GM10847 (cell line): ENCODE results near the gene ATG5.

ENCODE experiments used
- POLR2A ChIP-seq: IDR thresholded peaks from 2 replicates; pipeline ENCODE4 v1.6.1; 2011; ENCODE audit not compliant: insufficient read length; ENCODE audit errors: extremely low read depth

The ATG5 gene

DNA sequence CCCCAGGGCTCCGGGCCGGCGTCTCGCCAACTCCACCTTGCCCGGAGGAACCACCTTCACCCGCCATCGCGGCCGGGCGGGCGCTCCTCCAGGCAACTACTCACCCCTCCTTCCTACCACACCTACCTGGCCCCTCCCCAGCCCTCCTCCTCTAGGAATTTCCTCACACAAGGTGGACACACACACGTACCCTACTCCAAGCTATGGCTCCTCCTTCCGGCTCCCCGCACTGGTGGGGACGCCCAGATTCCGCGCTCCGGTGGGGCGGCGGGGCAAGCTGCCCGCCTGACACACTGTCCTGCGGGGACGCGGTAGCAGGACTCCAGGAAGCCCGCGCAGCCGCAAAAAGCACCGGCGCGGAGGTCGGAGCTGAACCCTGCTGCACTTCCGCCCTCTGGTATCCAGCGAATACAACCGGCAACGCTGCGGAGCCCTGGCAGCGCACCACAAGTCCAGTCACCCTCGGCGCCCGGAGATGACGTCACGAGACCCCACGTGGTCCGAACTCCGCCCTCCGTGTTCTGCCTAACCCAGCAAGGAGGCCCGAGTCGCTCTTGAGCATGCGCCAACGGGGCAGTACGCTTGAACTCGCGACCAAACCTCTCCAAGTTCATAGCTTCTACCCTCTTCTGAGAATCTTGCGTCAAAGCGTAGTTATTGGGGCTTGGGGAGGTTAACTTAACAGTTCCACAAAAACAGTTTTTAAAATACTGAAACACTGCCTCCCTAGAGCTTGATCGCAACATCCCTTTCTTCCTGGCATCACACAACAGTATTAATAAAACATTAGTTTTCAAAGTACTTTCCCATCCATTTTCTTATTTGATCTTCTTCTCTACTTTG, at the start of gene ATG5:
Gene ATG5 (minus strand): TSS at position 425 of the 843 bp plus-strand sequence. CDS start 9,552 bp downstream, outside the sequence.
- TF ChIP-seq POLR2A, result peak; percentile 81

DNA sequence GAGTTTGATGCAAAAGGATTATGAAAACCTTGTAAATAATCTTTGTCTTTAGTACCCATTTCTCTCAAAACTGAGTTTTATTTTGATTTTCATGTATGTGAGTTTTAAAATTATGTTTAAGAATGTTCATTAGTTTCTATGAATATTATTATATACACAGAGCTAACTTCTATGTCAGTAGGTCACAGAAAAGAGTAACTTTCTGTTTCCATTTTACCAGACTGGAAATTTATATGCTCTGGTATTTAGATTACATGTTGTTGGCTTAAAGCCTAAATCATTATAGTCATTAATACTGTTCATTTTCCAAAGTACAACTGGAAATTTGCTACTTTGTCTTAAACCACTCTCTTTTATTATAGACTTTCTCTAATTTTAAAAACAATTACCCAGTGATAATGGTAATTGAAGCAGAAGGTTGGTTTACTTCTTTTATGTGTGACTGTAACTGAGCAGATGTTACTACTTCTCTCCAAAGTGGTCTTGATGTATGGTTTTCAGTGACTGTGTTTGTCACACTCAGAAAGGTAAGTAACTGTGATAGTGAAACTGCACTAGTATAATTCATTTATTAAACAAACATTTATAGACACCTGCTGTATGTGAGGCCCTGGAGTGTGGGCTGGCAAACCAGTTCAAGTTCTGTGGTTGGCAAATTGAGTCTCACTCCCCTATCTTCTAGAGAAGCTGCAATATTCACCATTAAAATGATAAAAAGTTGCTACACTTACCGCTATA, 48.1 kb upstream of the ATG5 start:
- no peak for TF ChIP-seq POLR2A

DNA sequence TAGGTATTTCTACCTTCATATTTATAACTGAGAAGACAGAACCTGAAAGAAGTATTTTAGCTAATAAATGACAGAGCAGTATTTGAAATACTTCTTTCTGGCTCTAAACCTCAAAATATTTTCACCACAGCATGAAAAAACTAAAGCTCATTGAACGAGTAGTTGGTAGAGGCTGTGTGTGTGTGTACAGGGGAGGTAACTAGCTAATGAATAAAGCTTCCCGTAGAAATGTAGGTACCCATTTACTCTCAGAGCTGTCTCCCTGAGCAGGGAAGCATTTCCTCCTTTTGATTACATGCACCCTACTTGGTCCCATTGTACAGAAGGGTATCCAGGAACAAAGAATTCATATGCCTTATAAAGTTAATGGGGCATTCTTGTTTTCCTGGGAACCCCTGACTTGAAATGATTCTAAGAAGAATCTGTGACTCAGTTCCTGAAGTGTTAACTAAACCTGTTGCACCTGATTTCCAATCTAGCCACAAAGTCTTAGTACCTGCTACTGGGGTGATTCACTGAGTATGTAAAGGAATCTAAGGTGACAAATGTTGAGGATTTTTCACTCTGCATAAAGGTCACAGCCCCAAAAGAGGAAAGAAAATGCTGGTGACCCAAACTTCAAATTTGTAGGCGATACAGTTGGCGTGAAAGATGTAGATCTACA, 47.4 kb upstream of the ATG5 start:
- TF ChIP-seq POLR2A, result no peak

DNA sequence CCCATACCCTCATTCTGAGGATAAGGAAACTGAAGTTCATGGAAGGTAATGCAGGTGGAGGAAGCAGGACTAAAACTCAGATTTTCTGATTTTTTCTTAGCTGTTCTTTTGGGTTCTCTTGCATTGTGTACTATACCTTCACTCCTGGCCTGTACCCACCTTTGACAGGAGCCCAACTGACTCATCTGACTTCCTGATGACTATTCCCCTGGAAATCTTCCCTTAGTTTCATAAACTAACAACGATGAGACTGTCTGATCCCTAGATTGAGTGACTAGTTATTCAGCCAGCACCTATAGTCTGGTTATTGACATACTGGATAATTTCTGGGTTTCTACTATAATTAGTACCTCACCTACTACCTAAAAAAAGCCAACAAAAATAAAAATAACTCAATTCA, 45.1 kb upstream of the ATG5 start:
- no peak for TF ChIP-seq POLR2A

DNA sequence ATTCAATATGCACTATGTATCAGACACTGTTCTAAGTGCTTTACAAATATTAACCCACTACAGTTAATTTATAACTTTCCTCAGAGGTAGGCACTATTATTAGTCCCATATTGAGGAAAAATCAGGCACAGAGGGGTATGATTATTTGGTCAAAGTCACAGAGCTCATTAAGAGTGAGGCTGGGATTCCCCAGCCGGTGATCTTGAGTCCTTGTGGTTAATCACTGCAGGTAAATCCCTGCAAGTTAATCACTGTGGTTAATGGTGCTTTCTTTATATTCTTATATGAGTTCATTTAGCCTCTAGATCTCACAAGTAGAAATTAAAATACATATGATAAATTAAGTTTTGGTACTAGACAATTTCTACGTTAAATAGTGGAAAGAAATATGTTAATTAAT, 44.2 kb upstream of the ATG5 start:
- no peak for TF ChIP-seq POLR2A

DNA sequence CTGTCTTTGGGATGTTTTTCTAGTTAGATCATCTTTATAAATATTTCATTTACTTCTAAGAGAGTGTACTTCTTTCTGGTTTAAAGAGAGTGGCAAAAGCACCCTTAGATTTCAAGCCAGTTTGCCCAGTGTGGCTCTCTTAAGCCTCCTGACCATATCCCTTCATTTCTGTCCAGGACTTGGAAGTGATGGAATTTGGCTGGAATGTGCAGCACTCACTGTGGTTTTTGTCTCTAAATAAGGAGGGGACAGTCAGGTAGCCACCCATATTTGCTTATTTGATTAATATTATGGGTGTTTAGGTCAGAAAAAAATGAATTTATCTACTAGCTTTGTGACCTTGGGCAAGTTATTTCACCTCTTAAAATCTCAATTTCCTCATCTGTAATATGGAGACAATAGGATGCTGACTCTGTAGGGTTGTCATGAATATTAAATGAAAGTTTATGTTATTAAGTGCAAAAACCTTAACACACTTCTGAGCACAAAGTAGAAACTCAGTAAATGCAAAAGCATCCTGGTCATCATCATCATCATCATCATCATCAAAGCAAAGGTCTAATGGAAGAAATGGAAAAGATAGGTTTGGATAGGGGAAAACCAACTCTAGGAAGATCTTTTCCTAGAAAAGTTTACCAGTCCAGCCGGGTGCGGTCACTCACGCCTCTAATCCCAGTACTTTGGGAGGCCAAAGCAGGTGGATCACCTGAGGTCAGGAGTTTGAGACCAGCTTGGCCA, 38.0 kb upstream of the ATG5 start:
- no peak for TF ChIP-seq POLR2A

DNA sequence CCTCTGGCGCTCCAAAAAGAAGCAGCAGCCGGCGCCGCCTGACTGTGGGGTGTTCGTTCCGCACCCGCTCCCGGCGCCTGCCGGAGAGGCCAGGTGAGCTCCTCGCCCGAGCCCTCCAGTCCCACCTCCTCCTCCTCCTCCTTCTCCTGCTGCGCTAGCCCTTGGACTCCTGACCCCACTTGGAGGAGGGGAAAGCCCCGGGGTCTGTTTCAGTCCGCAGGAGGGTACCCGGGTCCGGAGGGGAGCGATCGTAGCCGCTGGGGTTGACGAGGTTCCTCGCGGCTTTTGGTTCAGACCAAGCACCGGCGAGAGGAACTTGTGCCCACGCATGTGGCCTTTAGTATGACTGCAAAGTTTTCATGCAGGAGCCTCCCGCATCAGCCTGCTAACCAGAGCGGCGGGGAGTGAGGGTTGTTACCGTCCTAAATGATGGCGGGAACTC, 35.5 kb upstream of the ATG5 start:
- no peak for TF ChIP-seq POLR2A

DNA sequence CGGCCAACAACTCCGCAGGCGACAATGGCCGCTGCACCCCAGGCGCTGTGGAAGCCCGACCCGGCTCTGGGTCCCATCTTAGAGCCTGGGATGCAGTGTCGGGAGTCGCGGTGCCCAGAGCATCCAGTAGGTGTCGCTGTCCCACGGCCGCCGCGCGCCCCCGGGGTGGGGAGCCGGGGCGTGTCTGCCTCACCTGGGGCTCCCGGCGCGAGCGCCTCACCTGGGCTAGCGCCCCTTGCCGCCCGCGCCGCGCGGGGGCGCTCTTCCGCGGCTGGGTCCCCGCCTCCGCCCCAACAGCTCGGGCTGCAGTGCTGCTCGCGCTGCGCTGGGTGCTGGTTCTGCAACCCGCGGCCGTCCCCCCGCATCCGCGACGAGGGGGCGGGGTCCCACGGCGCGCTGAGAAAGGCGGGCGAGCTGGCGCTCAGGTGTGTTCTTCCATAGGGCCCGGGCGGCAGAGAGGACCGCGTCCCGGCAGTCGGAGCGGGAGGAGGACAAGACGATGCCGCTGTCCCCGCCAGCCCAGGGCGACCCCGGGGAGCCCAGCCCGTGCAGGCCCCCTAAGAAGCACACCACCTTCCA, 34.9 kb upstream of the ATG5 start, which contains the start of gene CRYBG1:
Gene CRYBG1 (plus strand): TSS at position 308 of the 579 bp plus-strand sequence. CDS start 192 bp downstream, at position 500.
- no peak for TF ChIP-seq POLR2A

DNA sequence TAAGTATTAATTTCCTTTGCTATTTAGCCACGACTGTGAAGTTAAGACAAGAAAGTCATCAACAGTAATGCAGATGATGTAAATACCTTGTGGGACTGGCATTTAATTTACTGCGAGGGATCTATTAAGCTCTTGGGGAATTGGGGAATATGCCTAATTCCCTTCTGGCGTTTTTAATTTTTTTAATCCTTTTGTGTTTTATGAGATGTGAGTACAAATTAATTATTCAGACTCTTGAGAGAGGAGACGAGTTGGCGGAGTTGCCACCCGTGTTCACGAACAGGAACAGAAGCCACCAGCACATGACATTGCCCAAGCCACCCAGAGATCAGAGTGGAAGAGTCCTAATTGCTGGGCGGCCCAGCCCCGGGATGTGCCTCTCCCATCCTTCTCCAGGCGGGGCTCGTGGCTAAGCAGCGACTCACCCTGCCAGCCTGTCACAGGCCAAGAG, 34.4 kb upstream of the ATG5 start:
- TF ChIP-seq POLR2A, result no peak

DNA sequence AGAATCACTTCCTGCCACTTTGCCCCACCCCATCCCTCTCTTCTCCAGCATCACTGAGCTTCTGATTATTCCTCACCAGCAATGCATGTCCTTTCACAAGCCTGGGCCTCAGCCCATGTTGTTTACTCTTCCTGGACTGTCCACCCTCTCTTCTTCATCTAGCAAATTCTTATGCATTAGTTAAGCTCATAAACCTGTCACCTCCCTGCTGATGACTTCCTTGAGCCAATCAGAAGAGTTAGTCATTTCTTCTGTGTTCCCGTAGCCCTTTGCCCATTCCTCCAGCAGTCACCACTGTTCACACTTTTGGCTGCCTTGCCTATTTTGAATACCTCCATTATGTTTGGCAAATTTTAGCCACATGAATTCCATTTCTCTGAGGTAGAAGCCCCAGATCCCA, 30.8 kb upstream of the ATG5 start:
- no peak for TF ChIP-seq POLR2A

DNA sequence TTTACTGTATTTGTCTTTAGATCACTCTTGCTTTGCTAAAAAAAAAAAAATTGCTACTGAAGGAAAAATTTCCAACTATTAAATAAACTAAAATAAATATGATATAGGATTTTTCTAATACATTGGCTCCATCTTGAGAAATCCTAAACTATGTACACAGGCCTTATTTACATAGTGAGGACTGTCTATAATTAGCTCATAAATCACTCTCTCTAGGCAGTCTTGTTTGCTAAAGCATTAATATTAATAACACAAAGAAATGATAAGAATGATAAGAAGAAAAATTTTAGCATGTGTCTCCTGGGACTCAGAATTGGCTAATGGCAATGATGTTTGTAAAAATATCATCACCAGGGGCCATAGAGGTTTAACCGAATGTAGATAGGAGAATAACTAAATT, 21.7 kb upstream of the ATG5 start:
- no peak for TF ChIP-seq POLR2A

DNA sequence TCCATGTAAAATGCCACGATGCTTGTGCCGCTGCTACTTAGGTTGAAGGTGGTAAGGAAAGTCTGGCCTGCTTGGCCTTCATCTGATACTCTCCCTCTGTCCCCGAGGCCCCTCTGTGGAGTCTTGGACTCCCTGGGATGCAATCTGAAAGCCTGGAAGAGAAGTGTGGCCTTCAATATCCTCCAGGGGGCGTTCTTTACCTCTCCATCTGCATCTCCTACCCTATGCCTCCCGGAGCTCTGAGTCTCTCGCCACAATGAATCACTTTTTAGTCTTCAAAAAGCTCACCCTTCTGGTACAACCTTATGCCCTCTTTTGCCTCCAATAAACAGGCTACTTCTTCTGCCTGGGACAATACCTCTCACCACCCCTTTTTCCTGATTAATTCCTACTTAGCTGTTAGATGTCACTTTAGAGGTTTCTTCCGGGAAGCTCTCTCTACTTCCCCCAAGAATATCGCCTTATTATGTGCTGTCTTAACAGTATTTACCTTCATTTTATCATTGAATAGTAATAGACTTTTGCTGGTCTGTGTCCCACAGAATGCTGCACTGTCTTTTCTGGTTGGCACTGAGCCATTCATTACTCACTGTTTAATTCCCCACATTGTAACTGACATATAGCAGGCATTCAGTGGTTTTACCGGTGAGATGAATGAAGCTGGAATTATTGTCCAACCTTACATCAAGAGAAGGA, 13.9 kb upstream of the ATG5 start:
- no peak for TF ChIP-seq POLR2A

DNA sequence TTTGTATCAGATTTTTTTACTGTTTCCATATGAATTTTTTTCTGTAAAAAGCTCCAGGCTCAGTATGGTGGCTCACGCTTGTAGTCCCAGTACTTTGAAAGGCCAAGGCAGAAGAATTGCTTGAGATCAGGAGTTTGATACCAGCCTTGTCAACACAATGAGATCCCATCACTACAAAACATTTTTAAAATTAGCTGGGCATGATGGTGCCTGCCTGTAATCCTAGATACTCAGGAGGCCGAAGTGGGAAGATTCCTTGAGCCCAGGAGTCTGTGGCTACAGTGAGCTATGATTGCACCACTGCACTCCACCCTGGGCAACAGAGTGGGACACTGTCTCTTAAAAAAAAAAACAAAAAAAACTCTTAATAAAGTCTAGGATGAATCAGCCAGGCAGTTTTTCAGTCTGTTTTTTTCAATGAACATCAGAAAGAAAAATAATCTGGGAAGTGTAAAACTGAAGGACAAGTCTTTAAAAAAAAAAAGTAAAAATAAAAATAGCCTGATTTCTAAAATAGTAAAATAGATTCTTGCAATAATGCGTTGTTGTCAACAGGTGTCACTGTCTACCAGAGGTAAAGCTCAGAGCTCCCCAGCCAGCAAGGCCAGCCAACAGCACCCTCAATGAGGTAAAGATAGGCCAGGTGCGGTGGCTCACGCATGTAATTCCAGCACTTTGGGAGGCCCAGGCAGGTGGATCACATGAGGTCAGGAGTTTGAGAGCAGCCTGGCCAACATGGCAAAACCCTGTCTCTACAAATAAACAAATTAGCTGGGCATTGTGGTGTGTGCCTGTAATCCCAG, 9.3 kb upstream of the ATG5 start:
- no peak for TF ChIP-seq POLR2A

DNA sequence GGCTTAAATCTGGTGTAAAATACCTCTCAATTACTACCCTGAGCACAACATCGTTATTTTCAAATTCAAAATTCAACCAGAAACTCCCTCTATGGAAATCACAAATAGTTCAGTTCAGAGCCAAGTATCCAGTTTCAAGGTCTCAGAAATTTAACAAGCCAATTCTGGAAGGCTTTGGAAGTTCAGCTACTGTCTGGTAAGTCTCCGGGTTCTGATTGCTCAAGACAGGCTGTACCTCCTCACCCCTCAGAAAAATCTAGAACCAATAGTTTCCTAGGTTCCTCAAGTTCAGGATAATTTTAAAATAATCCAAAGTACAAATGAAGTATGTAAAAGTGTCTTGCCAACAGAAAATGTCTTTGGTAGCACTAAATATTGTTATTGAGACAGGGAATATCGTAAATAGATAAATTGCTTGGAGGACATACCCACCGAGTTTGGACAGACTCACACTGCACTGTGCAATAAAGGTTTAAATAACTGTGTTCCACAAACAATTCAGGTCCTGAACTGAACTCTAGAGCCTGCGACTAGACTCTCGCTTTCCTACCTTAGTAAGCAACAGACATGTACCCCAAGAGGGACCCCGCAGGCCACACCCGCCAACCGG, 729 bp downstream of the ATG5 start:
- TF ChIP-seq POLR2A, result no peak
